ENCODE data around the gene CEP43.
A peak's percentile ranks its signal among the peaks of the same experiment; 100 is the strongest.

DNA sequence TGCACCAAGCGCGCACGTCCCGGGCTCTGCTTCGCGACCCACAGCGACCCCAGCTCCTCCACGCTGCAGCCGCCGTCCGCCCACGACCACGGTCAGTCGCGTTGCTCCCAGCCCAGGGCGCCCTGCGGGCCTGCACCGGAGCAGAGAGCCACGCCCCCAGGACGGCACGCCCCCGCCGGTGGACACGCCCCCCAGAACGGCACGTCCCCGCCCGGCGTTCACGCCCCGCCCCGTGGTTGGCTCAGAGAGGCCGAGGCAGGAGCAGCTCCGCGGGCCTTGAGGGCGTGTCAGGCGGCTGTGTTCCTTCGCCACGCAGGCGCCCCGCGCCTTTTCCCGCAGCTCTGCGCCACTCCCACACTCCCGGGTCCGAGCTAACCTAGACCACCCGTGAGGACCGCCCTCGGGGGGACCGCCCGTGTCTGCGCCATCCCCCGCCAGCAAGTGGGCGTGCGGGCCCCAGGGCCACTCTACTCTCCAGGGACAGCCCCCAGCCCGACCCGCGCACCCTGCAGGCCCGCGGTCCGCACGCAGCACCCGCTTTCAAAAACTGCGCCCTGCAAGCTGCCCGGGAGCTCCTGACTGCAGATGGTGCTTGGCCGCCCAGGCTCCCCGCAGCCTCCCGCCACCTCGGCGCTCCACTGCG, 42.6 kb upstream of the CEP43 start, which contains the start of gene RNASET2:
- TF ChIP-seq, protein P1, sequence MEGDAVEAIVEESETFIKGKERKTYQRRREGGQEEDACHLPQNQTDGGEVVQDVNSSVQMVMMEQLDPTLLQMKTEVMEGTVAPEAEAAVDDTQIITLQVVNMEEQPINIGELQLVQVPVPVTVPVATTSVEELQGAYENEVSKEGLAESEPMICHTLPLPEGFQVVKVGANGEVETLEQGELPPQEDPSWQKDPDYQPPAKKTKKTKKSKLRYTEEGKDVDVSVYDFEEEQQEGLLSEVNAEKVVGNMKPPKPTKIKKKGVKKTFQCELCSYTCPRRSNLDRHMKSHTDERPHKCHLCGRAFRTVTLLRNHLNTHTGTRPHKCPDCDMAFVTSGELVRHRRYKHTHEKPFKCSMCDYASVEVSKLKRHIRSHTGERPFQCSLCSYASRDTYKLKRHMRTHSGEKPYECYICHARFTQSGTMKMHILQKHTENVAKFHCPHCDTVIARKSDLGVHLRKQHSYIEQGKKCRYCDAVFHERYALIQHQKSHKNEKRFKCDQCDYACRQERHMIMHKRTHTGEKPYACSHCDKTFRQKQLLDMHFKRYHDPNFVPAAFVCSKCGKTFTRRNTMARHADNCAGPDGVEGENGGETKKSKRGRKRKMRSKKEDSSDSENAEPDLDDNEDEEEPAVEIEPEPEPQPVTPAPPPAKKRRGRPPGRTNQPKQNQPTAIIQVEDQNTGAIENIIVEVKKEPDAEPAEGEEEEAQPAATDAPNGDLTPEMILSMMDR (IDR thresholded peaks at IDR 0.05), result no peak
- TF ChIP-seq POLR2AphosphoS5 (IDR thresholded peaks at IDR 0.05; ENCODE audit: insufficient read depth in 1 of 2, low read depth in 1 of 2) (peak in 1 of 2 donors; percentile 93), POLR2A (IDR thresholded peaks at IDR 0.05) (peak in 1 of 2 donors; percentile 74)

All from vagina (tissue), 2 donors.